ENCODE results near the gene PROZ. TPM values are rescaled to one million over a fixed set of nuclear protein-coding genes. Genes with fewer than 3 reads are reported as not detected.

The PROZ gene
- polyA plus RNA-seq, 1 donor (not counting 4 experiments of a cell fraction or from before 2014, with no cell fraction given), result not detected

DNA sequence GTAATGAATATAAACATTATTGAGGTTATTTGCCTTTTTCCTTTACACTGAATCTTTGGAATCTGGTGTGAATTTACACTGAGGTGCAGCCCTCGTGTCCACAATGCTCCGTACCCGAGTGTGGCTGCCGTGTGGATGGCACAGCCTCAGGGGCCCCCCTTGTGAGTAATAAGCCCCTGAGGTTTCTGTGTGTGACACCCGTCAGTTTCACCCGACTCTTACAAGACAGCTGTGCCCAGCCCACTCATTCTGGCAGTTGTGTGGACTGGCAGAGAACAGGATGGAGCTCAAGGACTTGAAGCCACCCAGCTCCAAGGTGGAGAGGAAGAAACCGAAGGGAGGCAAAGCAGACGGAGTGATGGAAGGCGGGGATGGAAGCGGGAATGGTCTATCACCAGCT lies 7.8 kb downstream of the PROZ start:
- no peak overlapping the region for H3K9ac ChIP-seq (ENCODE audit: control insufficient read depth, extremely low read depth, insufficient read depth, low read length)
- dilution Hi-C loops (cut with MboI; ENCODE audit: extremely low pct_ligation_motif_present, low sequenced_read_pairs), result no loop called here
- no peaks in the 10 kb centered on the region for H3K79me2 ChIP-seq (ENCODE audit: control insufficient read depth, insufficient read depth, low read length)
- H3K27me3 ChIP-seq (ENCODE audit: control insufficient read depth, extremely low read depth, insufficient read depth, low read length), result peaks cover 8% of the 10 kb centered on the region
- no peak for DNase-seq (ENCODE audit: low read depth, low spot score)
- H3K27ac ChIP-seq (ENCODE audit: control insufficient read depth, insufficient read depth, low read length), result no peak overlapping the region
- TF ChIP-seq, protein P1, sequence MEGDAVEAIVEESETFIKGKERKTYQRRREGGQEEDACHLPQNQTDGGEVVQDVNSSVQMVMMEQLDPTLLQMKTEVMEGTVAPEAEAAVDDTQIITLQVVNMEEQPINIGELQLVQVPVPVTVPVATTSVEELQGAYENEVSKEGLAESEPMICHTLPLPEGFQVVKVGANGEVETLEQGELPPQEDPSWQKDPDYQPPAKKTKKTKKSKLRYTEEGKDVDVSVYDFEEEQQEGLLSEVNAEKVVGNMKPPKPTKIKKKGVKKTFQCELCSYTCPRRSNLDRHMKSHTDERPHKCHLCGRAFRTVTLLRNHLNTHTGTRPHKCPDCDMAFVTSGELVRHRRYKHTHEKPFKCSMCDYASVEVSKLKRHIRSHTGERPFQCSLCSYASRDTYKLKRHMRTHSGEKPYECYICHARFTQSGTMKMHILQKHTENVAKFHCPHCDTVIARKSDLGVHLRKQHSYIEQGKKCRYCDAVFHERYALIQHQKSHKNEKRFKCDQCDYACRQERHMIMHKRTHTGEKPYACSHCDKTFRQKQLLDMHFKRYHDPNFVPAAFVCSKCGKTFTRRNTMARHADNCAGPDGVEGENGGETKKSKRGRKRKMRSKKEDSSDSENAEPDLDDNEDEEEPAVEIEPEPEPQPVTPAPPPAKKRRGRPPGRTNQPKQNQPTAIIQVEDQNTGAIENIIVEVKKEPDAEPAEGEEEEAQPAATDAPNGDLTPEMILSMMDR (optimal IDR thresholded peaks at IDR 0.05 in 1 of 3, IDR thresholded peaks at IDR 0.05 in 1 of 3, conservative IDR thresholded peaks at IDR 0.05 in 1 of 3; ENCODE audit: extremely low read depth in 1 of 3, insufficient read depth in 2 of 3, low read length in 3 of 3), result no peak
- no peak for TF ChIP-seq EZH2 (IDR thresholded peaks at IDR 0.05; ENCODE audit: low read length)
- H3K9me3 ChIP-seq (ENCODE audit: control insufficient read depth, low read depth, low read length), result no peaks in the 10 kb centered on the region
- no peaks in the 10 kb centered on the region for H4K20me1 ChIP-seq (ENCODE audit: control insufficient read depth, extremely low read depth, insufficient read depth, low read length)
- no peak overlapping the region for H2AFZ ChIP-seq (ENCODE audit: control insufficient read depth, low read length)
- no peak overlapping the region for H3K4me2 ChIP-seq (ENCODE audit: control insufficient read depth, extremely low read depth, insufficient read depth, low read depth, low read length)
- H3K9me1 ChIP-seq (ENCODE audit: control insufficient read depth, extremely low read depth, insufficient read depth, low read length), result no peaks in the 10 kb centered on the region
- H3K36me3 ChIP-seq (ENCODE audit: control insufficient read depth in 2 of 2, extremely low read depth in 1 of 2, insufficient read depth in 2 of 2, low read length in 2 of 2), result peaks cover 0 to 7% of the 10 kb centered on the region in 2 experiments
- no peak overlapping the region for H3K4me3 ChIP-seq (ENCODE audit: control insufficient read depth in 2 of 3, extremely low read depth in 1 of 3, insufficient read depth in 2 of 3, low read depth in 1 of 3, low read length in 3 of 3)
- no peak for FAIRE-seq
- no peaks in the 10 kb centered on the region for H3K4me1 ChIP-seq (ENCODE audit: control insufficient read depth, extremely low read depth, insufficient read depth, low read length)

- FAIRE-seq (no peak), DNase-seq (ENCODE audit: low read depth, low spot score) (no peak)
- Histone ChIP-seq H3K27me3 (ENCODE audit: control insufficient read depth, extremely low read depth, insufficient read depth, low read length) (peaks cover 6% of the 10 kb centered on the region), H3K36me3 (ENCODE audit: control insufficient read depth in 2 of 2, extremely low read depth in 1 of 2, insufficient read depth in 2 of 2, low read length in 2 of 2) (peaks cover under 1 to 7% of the 10 kb centered on the region in 2 experiments), H3K9me1 (ENCODE audit: control insufficient read depth, extremely low read depth, insufficient read depth, low read length) (no peaks in the 10 kb centered on the region), H3K4me2 (ENCODE audit: control insufficient read depth, extremely low read depth, insufficient read depth, low read depth, low read length) (no peak overlapping the region), H3K27ac (ENCODE audit: control insufficient read depth, insufficient read depth, low read length) (no peak overlapping the region), H3K4me3 (ENCODE audit: control insufficient read depth in 2 of 3, extremely low read depth in 1 of 3, insufficient read depth in 2 of 3, low read depth in 1 of 3, low read length in 3 of 3) (no peak overlapping the region), H2AFZ (ENCODE audit: control insufficient read depth, low read length) (no peak overlapping the region), H3K4me1 (ENCODE audit: control insufficient read depth, extremely low read depth, insufficient read depth, low read length) (no peaks in the 10 kb centered on the region), H3K79me2 (ENCODE audit: control insufficient read depth, insufficient read depth, low read length) (no peaks in the 10 kb centered on the region), H3K9me3 (ENCODE audit: control insufficient read depth, low read depth, low read length) (no peaks in the 10 kb centered on the region), H4K20me1 (ENCODE audit: control insufficient read depth, extremely low read depth, insufficient read depth, low read length) (no peaks in the 10 kb centered on the region), H3K9ac (ENCODE audit: control insufficient read depth, extremely low read depth, insufficient read depth, low read length) (no peak overlapping the region)
- dilution Hi-C loops (cut with MboI; ENCODE audit: extremely low pct_ligation_motif_present, low sequenced_read_pairs), result no loop called here
- no peak for TF ChIP-seq EZH2 (IDR thresholded peaks at IDR 0.05; ENCODE audit: low read length)
- TF ChIP-seq, protein P1 (optimal IDR thresholded peaks at IDR 0.05 in 1 of 3, IDR thresholded peaks at IDR 0.05 in 1 of 3, conservative IDR thresholded peaks at IDR 0.05 in 1 of 3; ENCODE audit: extremely low read depth in 1 of 3, insufficient read depth in 2 of 3, low read length in 3 of 3), result no peak
Observed at GRCh38 chr13:113166681-113167080, 8.2 kb downstream of the PROZ start.
